Inflammatory macrophage (primary cell): Measurements from ENCODE around the gene DCAF7.

Experiments used
- DNase-seq, 2 donors: peaks; one replicate each; pipeline ENCODE4 v3.0.0-alpha.2; 2020 to 2022

DCAF7 gene

GRCh38 chr17:63595132-63595531 is 44.9 kb downstream of the DCAF7 start:
- DNase-seq: no peak

GRCh38 chr17:63596856-63597586 is 46.7 kb downstream of the DCAF7 start:
- no peak for DNase-seq

GRCh38 chr17:63598281-63598680 is 48.0 kb downstream of the DCAF7 start:
- DNase-seq: no peak

- peak; percentile 83 to 84 for DNase-seq
These were observed 50.5 kb downstream of the DCAF7 start, which contains the start of gene TACO1 for GRCh38 chr17:63600569-63601438. Gene TACO1, plus strand, starts transcription at chr17:63600895. Its CDS starts 189 bp downstream, at chr17:63601084.

- DNase-seq: no peak
These were observed 51.4 kb downstream of the DCAF7 start for GRCh38 chr17:63601439-63602371.

GRCh38 chr17:63609816-63610573 is 59.7 kb downstream of the DCAF7 start:
- no peak for DNase-seq

- DNase-seq: no peak
These were observed 60.6 kb downstream of the DCAF7 start for GRCh38 chr17:63610854-63611253.

GRCh38 chr17:63611354-63611753 is 61.1 kb downstream of the DCAF7 start:
- DNase-seq: no peak

GRCh38 chr17:63613663-63614062 is 63.4 kb downstream of the DCAF7 start:
- no peak for DNase-seq

GRCh38 chr17:63621229-63621683 is 71.0 kb downstream of the DCAF7 start:
- no peak for DNase-seq

- peak; percentile 100 for DNase-seq
These were observed 71.7 kb downstream of the DCAF7 start, which contains the start of gene MAP3K3 for GRCh38 chr17:63621684-63622573. Gene MAP3K3, plus strand, starts transcription at chr17:63622417. Its CDS starts 343 bp downstream, at chr17:63622760.

- peak; percentile 60 to 80 for DNase-seq
These were observed 72.5 kb downstream of the DCAF7 start for GRCh38 chr17:63622574-63623390.

- DNase-seq: no peak
These were observed 73.7 kb downstream of the DCAF7 start for GRCh38 chr17:63623786-63624530.

- DNase-seq: peak; percentile 38 to 50
These were observed 74.2 kb downstream of the DCAF7 start for GRCh38 chr17:63624531-63624880.

GRCh38 chr17:63626551-63627180 is 76.4 kb downstream of the DCAF7 start:
- DNase-seq: peak; percentile 28 to 38

- no peak for DNase-seq
These were observed 79.3 kb downstream of the DCAF7 start for GRCh38 chr17:63629627-63630026.

- no peak for DNase-seq
These were observed 80.8 kb downstream of the DCAF7 start for GRCh38 chr17:63631062-63631461.

- DNase-seq: no peak
These were observed 81.3 kb downstream of the DCAF7 start for GRCh38 chr17:63631626-63632025.
